WTC11 (cell line): ENCODE results near the gene NAXE.

Source experiments
- NR2C2 ChIP-seq: sonication (generic); formaldehyde crosslinking; IDR thresholded peaks from 2 replicates; pipeline ENCODE4 v1.8.0; 2022; ENCODE audit warnings: mild to moderate bottlenecking, missing genetic modification reagents
- ZNF317 ChIP-seq: sonication (generic); formaldehyde crosslinking; IDR thresholded peaks from 2 replicates; pipeline ENCODE4 v1.8.1; 2023; ENCODE audit warnings: low read depth, mild to moderate bottlenecking, moderate library complexity, missing genetic modification reagents, borderline replicate concordance
- TF ChIP-seq, protein P1 (sequence below): fragments of 200-600 bp; IDR thresholded peaks from 2 replicates; pipeline ENCODE4 v1.8.0; 2022; ENCODE audit warnings: antibody characterized with exemption

- TF ChIP-seq, protein P1, sequence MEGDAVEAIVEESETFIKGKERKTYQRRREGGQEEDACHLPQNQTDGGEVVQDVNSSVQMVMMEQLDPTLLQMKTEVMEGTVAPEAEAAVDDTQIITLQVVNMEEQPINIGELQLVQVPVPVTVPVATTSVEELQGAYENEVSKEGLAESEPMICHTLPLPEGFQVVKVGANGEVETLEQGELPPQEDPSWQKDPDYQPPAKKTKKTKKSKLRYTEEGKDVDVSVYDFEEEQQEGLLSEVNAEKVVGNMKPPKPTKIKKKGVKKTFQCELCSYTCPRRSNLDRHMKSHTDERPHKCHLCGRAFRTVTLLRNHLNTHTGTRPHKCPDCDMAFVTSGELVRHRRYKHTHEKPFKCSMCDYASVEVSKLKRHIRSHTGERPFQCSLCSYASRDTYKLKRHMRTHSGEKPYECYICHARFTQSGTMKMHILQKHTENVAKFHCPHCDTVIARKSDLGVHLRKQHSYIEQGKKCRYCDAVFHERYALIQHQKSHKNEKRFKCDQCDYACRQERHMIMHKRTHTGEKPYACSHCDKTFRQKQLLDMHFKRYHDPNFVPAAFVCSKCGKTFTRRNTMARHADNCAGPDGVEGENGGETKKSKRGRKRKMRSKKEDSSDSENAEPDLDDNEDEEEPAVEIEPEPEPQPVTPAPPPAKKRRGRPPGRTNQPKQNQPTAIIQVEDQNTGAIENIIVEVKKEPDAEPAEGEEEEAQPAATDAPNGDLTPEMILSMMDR, result no peak
- TF ChIP-seq NR2C2 (CRISPR knock-in tag) (no peak), ZNF317 (no peak)
Measured at GRCh38 chr1:156638189-156638985, 46.8 kb downstream of the NAXE start.
